Measurements from ENCODE around the gene HSPA2.

- TF ChIP-seq CTCF (IDR thresholded peaks at IDR 0.05) = no peak
- no peak for TF ChIP-seq POLR2A (IDR thresholded peaks at IDR 0.05)
Observed at GRCh38 chr14:64572386-64573104, 32.0 kb downstream of the HSPA2 start.
